ENCODE measurements around the gene ZNF385B. TPM values are rescaled to one million over a fixed set of nuclear protein-coding genes. Genes with fewer than 3 reads are reported as not detected.
A peak's percentile ranks its signal among the peaks of the same experiment; 100 is the strongest.

Gene ZNF385B
- total RNA-seq, 1 donor from 2014 or later, result 35.8 TPM

DNA sequence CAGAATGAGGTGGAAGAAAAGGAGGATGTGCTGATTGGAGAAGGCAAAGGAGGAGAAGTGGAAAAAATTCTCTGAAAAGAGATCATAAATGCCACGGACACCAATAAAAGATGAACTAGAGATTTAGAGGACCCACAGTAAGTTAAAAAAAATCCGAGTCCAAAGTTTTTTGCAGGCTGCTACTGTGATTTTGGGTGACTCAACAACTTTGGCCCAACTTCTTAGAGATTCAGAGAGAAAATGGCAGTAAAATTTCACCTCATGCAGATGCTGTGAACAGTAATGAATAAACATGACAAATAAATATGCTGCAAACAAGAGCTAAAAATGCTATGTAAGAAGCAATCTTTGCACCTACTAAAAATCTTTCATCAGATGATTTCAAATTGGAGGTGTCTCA is 419.9 kb downstream of the ZNF385B start:
- H3K27me3 ChIP-seq, result no peaks in the 10 kb centered on the region
- H3K27ac ChIP-seq, result no peak overlapping the region
- no peak overlapping the region for H3K27ac Mint-ChIP-seq
- no peak overlapping the region for H2AFZ ChIP-seq (replicated peaks)
- peaks cover 9% of the 10 kb centered on the region for H3K4me1 Mint-ChIP-seq
- H3K9me3 Mint-ChIP-seq, result no peaks in the 10 kb centered on the region
- H3K4me3 Mint-ChIP-seq, result no peak overlapping the region
- H3K4me2 ChIP-seq, result no peak overlapping the region
- no peak for TF ChIP-seq EZH2 (IDR thresholded peaks at IDR 0.05)
- H3K9me3 ChIP-seq (ENCODE audit: low read depth), result no peaks in the 10 kb centered on the region
- H4K20me1 ChIP-seq (ENCODE audit: low read depth), result no peaks in the 10 kb centered on the region
- H3K36me3 Mint-ChIP-seq, result no peaks in the 10 kb centered on the region
- H3F3A ChIP-seq (ENCODE audit: low read depth), result peaks cover 19% of the 10 kb centered on the region
- no peak for DNase-seq (ENCODE audit: low spot score)
- H3K9ac ChIP-seq, result no peak overlapping the region
- no peaks in the 10 kb centered on the region for H3K27me3 Mint-ChIP-seq (ENCODE audit: insufficient read depth, low read depth)
- H3K79me2 ChIP-seq (ENCODE audit: low read depth), result no peaks in the 10 kb centered on the region
- no peaks in the 10 kb centered on the region for H3K4me1 ChIP-seq
- H3K36me3 ChIP-seq, result peaks cover 14% of the 10 kb centered on the region
- H3K4me3 ChIP-seq, result no peak overlapping the region

DNA sequence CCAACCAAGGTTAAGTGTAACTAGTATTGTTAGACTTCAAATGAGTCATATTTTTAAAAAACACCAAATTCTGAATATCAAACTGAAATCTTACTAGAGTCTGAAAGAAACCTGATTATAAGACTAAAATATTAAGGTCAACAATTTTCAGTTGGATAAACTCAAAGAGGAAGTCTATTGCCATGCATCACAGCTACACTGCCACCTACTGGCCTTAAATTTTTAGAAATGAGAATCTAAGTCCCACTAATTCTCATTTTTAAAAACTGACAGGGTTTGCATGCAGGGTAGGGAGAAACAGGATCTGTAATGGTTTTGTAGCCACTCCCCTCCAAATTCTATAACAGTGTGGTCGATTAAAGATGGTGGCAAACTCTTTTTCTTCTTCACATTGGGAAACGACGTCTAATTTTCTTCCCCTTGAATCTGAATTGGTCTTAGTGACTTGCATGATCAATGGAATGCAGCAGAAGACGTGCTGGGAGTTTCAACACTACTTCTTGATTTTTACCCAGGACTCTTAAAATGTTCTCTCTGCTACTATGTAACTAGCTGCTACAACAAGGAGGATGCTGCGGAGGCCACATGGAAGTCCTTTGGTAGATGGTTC is 420.7 kb downstream of the ZNF385B start:
- no peak overlapping the region for H3K9ac ChIP-seq
- H4K20me1 ChIP-seq (ENCODE audit: low read depth), result no peaks in the 10 kb centered on the region
- H3K4me1 Mint-ChIP-seq, result peaks cover 9% of the 10 kb centered on the region
- no peak for TF ChIP-seq EZH2 (IDR thresholded peaks at IDR 0.05)
- TF ChIP-seq, protein P1, sequence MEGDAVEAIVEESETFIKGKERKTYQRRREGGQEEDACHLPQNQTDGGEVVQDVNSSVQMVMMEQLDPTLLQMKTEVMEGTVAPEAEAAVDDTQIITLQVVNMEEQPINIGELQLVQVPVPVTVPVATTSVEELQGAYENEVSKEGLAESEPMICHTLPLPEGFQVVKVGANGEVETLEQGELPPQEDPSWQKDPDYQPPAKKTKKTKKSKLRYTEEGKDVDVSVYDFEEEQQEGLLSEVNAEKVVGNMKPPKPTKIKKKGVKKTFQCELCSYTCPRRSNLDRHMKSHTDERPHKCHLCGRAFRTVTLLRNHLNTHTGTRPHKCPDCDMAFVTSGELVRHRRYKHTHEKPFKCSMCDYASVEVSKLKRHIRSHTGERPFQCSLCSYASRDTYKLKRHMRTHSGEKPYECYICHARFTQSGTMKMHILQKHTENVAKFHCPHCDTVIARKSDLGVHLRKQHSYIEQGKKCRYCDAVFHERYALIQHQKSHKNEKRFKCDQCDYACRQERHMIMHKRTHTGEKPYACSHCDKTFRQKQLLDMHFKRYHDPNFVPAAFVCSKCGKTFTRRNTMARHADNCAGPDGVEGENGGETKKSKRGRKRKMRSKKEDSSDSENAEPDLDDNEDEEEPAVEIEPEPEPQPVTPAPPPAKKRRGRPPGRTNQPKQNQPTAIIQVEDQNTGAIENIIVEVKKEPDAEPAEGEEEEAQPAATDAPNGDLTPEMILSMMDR (IDR thresholded peaks at IDR 0.05), result peak; percentile 73
- H3K4me3 Mint-ChIP-seq, result no peak overlapping the region
- H3K27me3 ChIP-seq, result no peaks in the 10 kb centered on the region
- no peak overlapping the region for H3K27ac ChIP-seq
- H3K36me3 ChIP-seq, result peaks cover 8% of the 10 kb centered on the region
- DNase-seq (ENCODE audit: low spot score), result peak; percentile 43
- no peaks in the 10 kb centered on the region for H3K9me3 ChIP-seq (ENCODE audit: low read depth)
- H3K79me2 ChIP-seq (ENCODE audit: low read depth), result no peaks in the 10 kb centered on the region
- no peak overlapping the region for H2AFZ ChIP-seq (replicated peaks)
- H3K4me1 ChIP-seq, result no peaks in the 10 kb centered on the region
- H3K9me3 Mint-ChIP-seq, result no peaks in the 10 kb centered on the region
- no peak overlapping the region for H3K4me2 ChIP-seq
- H3K27me3 Mint-ChIP-seq (ENCODE audit: insufficient read depth, low read depth), result no peaks in the 10 kb centered on the region
- H3K4me3 ChIP-seq, result no peak overlapping the region
- H3F3A ChIP-seq (ENCODE audit: low read depth), result peaks cover 19% of the 10 kb centered on the region
- H3K36me3 Mint-ChIP-seq, result no peaks in the 10 kb centered on the region
- H3K27ac Mint-ChIP-seq, result no peak overlapping the region

DNA sequence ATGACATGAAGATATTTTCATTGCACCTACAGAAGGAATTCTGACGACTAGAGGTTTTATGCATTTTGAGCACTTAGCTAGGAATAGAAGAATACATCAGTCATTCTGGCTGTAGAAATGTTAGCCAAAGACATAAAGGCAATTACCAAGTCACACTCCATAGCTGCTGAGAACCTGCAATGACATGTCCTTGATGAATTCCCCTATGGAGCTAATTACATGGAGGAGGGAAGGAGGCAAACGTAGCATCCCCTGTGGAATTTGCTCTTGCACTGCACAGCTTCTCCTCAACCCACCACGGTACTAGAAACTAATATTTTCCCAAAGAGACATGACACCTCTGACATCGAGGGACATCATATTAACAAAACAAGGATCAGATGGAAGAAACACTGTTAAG is 422.8 kb downstream of the ZNF385B start:
- H3K27ac ChIP-seq, result peak overlapping the region; percentile 30
- H3K4me1 Mint-ChIP-seq, result peaks cover 9% of the 10 kb centered on the region
- no peaks in the 10 kb centered on the region for H3K4me1 ChIP-seq

GRCh38 chr2:179437430-179437829 is 424.0 kb downstream of the ZNF385B start:
- Histone ChIP-seq H3K9me3 (ENCODE audit: low read depth) (no peaks in the 10 kb centered on the region), H3K4me1 (no peaks in the 10 kb centered on the region), H3F3A (ENCODE audit: low read depth) (peaks cover 19% of the 10 kb centered on the region), H3K4me2 (no peak overlapping the region), H3K36me3 (no peaks in the 10 kb centered on the region), H3K4me3 (no peak overlapping the region), H3K27ac (no peak overlapping the region), H3K27me3 (no peaks in the 10 kb centered on the region), H3K9ac (no peak overlapping the region), H3K79me2 (ENCODE audit: low read depth) (no peaks in the 10 kb centered on the region), H2AFZ (replicated peaks) (no peak overlapping the region), H4K20me1 (ENCODE audit: low read depth) (no peaks in the 10 kb centered on the region)
- Mint-ChIP-seq H3K9me3 (no peaks in the 10 kb centered on the region), H3K36me3 (no peaks in the 10 kb centered on the region), H3K4me1 (no peaks in the 10 kb centered on the region), H3K27ac (no peak overlapping the region), H3K27me3 (ENCODE audit: insufficient read depth, low read depth) (no peaks in the 10 kb centered on the region), H3K4me3 (no peak overlapping the region)
- DNase-seq (ENCODE audit: low spot score), result no peak
- TF ChIP-seq EZH2 (IDR thresholded peaks at IDR 0.05) (no peak), EZH2phosphoT487 (IDR thresholded peaks at IDR 0.05) (no peak)
- TF ChIP-seq, protein P1 (IDR thresholded peaks at IDR 0.05), result no peak

More for the DNA sequence above, 422.8 kb downstream of the ZNF385B start:
- TF ChIP-seq, protein P1 (IDR thresholded peaks at IDR 0.05), result no peak
- TF ChIP-seq EZH2 (IDR thresholded peaks at IDR 0.05) (no peak), EZH2phosphoT487 (IDR thresholded peaks at IDR 0.05) (no peak)
- no peaks in the 10 kb centered on the region for H3K27me3 ChIP-seq
- no peak overlapping the region for H3K9ac ChIP-seq
- no peak overlapping the region for H3K4me3 Mint-ChIP-seq
- no peak for DNase-seq (ENCODE audit: low spot score)
- H3K27me3 Mint-ChIP-seq (ENCODE audit: insufficient read depth, low read depth), result no peaks in the 10 kb centered on the region
- no peaks in the 10 kb centered on the region for H3K36me3 Mint-ChIP-seq
- H3K4me3 ChIP-seq, result no peak overlapping the region
- H3K36me3 ChIP-seq, result no peaks in the 10 kb centered on the region
- H3F3A ChIP-seq (ENCODE audit: low read depth), result peaks cover 19% of the 10 kb centered on the region
- H3K27ac Mint-ChIP-seq, result no peak overlapping the region
- no peak overlapping the region for H3K4me2 ChIP-seq
- H3K9me3 ChIP-seq (ENCODE audit: low read depth), result no peaks in the 10 kb centered on the region
- H3K9me3 Mint-ChIP-seq, result no peaks in the 10 kb centered on the region
- H3K79me2 ChIP-seq (ENCODE audit: low read depth), result no peaks in the 10 kb centered on the region
- H4K20me1 ChIP-seq (ENCODE audit: low read depth), result no peaks in the 10 kb centered on the region
- H2AFZ ChIP-seq (replicated peaks), result no peak overlapping the region

All from neural progenitor cell (in vitro differentiated cells).